ENCODE measurements around the gene SNX27. TPM values are rescaled to one million over a fixed set of nuclear protein-coding genes. Genes with fewer than 3 reads are reported as not detected.

SNX27 gene
- total and polyA plus RNA-seq, 2 donors (not counting 1 experiment from before 2014, with no cell fraction given) = 29.5 to 38.1 TPM

- Histone ChIP-seq H2AFZ (ENCODE audit: low read length) (no peak overlapping the region), H3K27ac (ENCODE audit: insufficient read depth, low read length) (no peak overlapping the region), H3K4me1 (ENCODE audit: control insufficient read depth, extremely low read depth, insufficient read depth, low read length) (no peaks in the 10 kb centered on the region), H4K20me1 (ENCODE audit: control insufficient read depth, extremely low read depth, insufficient read depth, low read length) (no peaks in the 10 kb centered on the region), H3K36me3 (ENCODE audit: control insufficient read depth, insufficient read depth, low read length) (no peaks in the 10 kb centered on the region), H3K4me3 (replicated peaks in 1 of 4; ENCODE audit: control extremely low read depth in 1 of 4, insufficient read depth in 1 of 4, low read depth in 3 of 4, low read length in 4 of 4) (no peak overlapping the region), H3K9me3 (ENCODE audit: control insufficient read depth, insufficient read depth, low read depth, low read length) (no peaks in the 10 kb centered on the region), H3K79me2 (ENCODE audit: control insufficient read depth, insufficient read depth, low read length) (no peaks in the 10 kb centered on the region), H3K4me2 (ENCODE audit: extremely low read depth, insufficient read depth, low read length) (no peak overlapping the region), H3K27me3 (ENCODE audit: control insufficient read depth, insufficient read depth, low read length) (peaks cover 5% of the 10 kb centered on the region), H3K9ac (ENCODE audit: insufficient read depth, low read length) (no peak overlapping the region)
- no peak for DNase-seq (ENCODE audit: low read depth in 2 of 2)
- TF ChIP-seq CTCF (conservative IDR thresholded peaks at IDR 0.05 in 1 of 2, IDR thresholded peaks at IDR 0.05 in 1 of 2; ENCODE audit: low read depth in 1 of 2, low read length in 2 of 2) = no peak
- no peak for TF ChIP-seq EZH2 (IDR thresholded peaks at IDR 0.05; ENCODE audit: low read length, missing control alignments)
Measured at GRCh38 chr1:151741516-151741915, 129.7 kb downstream of the SNX27 start.

Other genes with a start within 250 kb of the SNX27 start
- 59.6 and 65.9 TPM in 2 replicates for gene SELENBP1, start 239.3 kb upstream of the SNX27 start, total RNA-seq
- 60.6 and 85.4 TPM in 2 replicates for gene SELENBP1, start 239.3 kb upstream of the SNX27 start, polyA plus RNA-seq
- 335 and 339 TPM in 2 replicates for gene PSMB4, start 212.5 kb upstream of the SNX27 start, total RNA-seq
- gene PSMB4, start 212.5 kb upstream of the SNX27 start, polyA plus RNA-seq = 370 and 426 TPM in 2 replicates
- 12.3 and 21.6 TPM in 2 replicates for gene POGZ, start 152.6 kb upstream of the SNX27 start, total RNA-seq
- gene POGZ, start 152.6 kb upstream of the SNX27 start, polyA plus RNA-seq = 24.7 and 27.6 TPM in 2 replicates
- gene CGN, start 100.7 kb upstream of the SNX27 start, total RNA-seq = under 0.01 and 0.17 TPM in 2 replicates
- gene CGN, start 100.7 kb upstream of the SNX27 start, polyA plus RNA-seq = 0.17 and 0.21 TPM in 2 replicates
- 6.9 and 18.2 TPM in 2 replicates for gene TUFT1, start 71.7 kb upstream of the SNX27 start, total RNA-seq
- 16.7 and 24.7 TPM in 2 replicates for gene TUFT1, start 71.7 kb upstream of the SNX27 start, polyA plus RNA-seq
- not detected in 2 replicates for gene CELF3, start 104.8 kb downstream of the SNX27 start, total RNA-seq
- not detected in 2 replicates for gene CELF3, start 104.8 kb downstream of the SNX27 start, polyA plus RNA-seq
- not detected in 2 replicates for gene RIIAD1, start 109.5 kb downstream of the SNX27 start, total RNA-seq
- not detected in 2 replicates for gene RIIAD1, start 109.5 kb downstream of the SNX27 start, polyA plus RNA-seq
- gene MRPL9, start 151.4 kb downstream of the SNX27 start, total RNA-seq = 86.5 and 91.4 TPM in 2 replicates
- 58.3 and 79.2 TPM in 2 replicates for gene MRPL9, start 151.4 kb downstream of the SNX27 start, polyA plus RNA-seq
- gene TDRKH, start 178.4 kb downstream of the SNX27 start, total RNA-seq = 1.8 and 5.6 TPM in 2 replicates
- 1.8 and 2.1 TPM in 2 replicates for gene TDRKH, start 178.4 kb downstream of the SNX27 start, polyA plus RNA-seq
- gene LINGO4, start 193.4 kb downstream of the SNX27 start, total RNA-seq = not detected in 2 replicates
- gene LINGO4, start 193.4 kb downstream of the SNX27 start, polyA plus RNA-seq = not detected in 2 replicates
- under 0.01 and 0.17 TPM in 2 replicates for gene RORC, start 219.8 kb downstream of the SNX27 start, total RNA-seq
- not detected in 2 replicates for gene RORC, start 219.8 kb downstream of the SNX27 start, polyA plus RNA-seq
- gene C2CD4D, start 227.8 kb downstream of the SNX27 start, total RNA-seq = not detected in 2 replicates
- not detected in 2 replicates for gene C2CD4D, start 227.8 kb downstream of the SNX27 start, polyA plus RNA-seq
- not detected in 2 replicates for gene THEM5, start 241.7 kb downstream of the SNX27 start, total RNA-seq
- not detected in 2 replicates for gene THEM5, start 241.7 kb downstream of the SNX27 start, polyA plus RNA-seq

All from fibroblast of lung (primary cell).